Midbrain (tissue), 1 donor: Measurements from ENCODE around the gene PXDC1.
"Not testable (repeated sequence)": the region's sequence is repeated elsewhere in the genome, so short reads cannot be mapped to it uniquely, and the experiment has no call there.

ENCODE experiments used
- DNase-seq: peaks from one replicate; lab custom pipeline; 2025; lab: John Stamatoyannopoulos, UW

The PXDC1 gene

DNA sequence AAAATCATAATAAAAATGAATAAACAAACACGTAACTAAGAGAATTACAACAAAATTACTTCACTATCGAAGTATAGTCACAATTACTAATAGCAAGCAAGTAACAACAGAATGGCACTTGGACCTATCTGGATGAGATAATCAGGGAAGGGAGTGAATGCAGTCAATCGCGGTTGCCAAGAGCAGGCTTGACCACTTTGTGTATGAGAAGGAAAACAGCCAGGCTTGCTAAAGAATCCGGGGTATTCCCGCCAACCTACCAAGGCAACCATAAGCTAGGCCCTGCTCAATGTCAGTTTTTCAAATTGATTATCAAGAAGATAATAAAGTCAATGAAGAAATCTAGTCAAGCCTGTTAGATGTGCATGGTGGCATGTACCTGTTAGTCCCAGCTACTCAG, 39.7 kb downstream of the PXDC1 start:
- no peak for DNase-seq

DNA sequence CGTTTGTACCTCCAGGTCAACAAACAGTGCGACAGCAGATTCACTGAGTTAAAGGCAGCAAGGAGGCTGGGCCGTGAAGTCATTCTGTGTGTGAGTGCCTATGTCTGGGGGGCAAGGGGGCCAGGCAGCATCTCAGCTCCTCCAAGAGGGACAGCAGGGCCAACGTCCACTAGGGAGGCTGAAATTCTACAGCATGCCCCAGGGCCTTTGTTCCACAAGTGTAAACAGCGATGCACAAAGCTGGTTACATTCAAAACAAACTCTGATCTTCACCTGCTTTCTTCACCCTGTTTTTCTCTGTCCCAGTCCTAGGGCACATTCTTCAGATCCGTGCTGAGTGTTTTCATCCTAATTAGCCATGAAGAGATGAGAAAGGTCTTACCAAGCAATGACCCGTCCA, 41.1 kb downstream of the PXDC1 start:
- no peak for DNase-seq

DNA sequence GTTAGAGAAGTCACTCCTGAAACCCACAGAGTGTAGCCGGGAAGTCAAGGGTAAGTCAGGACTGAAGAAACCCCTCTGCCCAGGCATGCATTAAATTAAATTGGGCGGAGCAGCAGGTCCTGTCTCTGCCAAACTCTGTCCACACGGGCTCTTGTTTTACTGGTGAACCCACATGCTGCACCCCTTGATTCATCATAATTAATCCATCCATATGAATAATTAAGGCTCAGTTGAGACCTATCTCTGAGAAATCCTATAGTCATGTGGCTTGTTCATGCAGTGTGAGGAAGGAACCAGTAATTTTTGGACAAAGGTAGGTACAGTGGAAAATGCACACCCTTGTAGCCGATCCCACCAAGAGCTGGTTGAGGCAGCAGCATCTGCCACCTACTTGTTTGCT, 43.0 kb downstream of the PXDC1 start:
- DNase-seq = no peak

DNA sequence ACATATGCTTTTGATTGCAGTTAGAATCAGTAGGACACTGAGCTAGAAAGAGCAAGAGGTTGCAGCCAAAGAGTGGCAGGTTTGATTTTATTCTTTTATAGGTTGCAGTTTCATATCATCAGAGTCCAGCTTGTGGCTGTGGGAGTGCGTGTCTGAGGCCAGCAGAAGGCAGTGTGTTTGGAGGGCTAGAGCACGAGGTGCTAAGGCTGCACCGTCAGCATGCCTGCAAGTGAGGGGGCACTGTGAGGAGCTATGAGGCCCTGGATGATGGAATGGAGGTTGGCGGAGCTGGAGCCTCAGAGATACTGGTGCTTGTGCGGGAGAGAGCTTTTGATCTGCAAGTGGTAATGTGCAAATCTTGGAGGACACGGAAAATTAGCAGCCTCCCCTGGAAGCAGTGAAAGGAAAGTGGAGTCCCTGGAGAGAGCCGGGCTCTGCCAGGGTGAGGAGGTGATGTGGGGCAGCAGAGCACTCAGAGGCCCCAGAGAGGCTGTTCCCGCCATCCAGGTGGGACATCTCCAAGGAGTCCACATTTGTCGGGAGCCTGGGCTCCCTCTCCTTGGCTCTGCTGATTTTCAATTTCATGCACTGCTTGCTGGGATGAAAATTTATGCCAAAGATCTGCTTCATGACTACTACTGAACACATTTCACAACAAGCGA, 43.6 kb downstream of the PXDC1 start:
- no peak for DNase-seq

DNA sequence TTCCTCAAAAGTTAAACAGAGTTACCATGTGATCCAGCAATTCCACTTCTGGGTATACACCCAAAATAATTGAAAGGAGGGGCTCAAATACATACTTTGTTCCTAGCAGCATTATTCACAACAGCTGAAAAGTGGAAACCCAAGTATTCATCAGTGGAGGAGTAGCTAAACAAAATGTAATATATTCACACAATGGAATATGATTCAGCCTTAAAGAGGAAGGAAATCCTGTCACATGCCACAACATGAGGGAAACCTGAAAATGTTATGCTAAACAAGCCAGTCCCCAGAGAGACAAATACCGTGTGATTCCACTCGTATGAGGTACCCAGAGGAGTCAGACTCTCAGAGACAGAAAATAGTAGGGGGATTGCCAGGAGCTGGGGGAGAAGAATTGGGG, 44.5 kb downstream of the PXDC1 start:
- no peak for DNase-seq

DNA sequence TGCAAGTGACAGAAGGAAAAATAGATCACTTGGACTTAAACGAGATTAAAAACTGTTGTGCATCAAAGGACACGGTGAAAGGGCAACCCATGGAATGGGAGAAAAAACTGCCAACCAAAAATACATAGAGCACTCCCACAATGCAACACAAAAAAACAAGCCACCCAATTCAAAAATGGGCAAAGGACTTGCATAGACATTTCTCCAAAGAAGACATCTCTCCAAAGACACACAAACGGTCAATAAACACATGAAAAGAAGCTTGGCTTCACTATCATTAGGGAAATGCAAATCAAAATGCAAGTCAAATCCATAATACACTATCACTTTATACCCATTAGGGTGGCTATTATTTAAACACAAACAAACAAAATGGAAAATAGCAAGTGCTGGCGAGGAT, 45.0 kb downstream of the PXDC1 start:
- DNase-seq = no peak

DNA sequence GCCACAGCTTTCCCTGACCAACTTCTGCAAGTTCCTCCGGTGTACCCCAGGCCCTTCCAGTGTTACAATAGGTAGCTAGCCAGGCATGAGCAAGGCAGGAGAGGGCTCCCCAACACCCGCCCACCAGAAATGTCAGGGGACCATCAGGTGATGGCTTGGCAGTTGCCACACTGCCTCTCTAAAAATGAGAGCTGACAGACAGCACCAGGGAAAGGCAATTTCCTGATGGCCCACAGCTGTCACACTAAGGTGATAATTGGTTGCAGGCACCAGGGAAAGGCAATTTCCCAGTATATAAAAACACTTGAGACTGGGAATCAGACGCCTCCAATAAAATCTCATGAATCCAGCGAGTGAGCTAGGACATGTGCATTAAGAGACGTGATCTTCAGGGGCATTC, 49.9 kb downstream of the PXDC1 start:
- DNase-seq = no peak

DNA sequence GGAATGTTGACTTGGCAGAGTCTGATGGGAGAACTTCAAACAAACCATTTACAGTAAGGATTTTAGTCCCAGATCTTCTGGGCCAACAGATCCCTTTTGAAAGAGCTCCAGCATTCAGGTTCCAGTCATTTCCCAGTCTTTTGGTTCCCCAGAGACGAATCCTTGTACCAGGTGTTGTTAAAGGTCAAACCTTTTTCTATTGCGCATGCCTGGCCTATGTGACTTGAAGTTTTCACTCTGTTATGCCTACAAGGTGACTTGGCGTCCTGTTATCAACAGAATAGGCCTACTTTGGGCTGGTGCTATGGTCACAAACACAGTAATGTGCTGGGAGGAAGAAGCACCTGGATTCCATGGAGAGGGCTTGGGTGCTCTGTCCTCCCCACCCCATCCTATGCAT, 52.3 kb downstream of the PXDC1 start:
- no peak for DNase-seq

DNA sequence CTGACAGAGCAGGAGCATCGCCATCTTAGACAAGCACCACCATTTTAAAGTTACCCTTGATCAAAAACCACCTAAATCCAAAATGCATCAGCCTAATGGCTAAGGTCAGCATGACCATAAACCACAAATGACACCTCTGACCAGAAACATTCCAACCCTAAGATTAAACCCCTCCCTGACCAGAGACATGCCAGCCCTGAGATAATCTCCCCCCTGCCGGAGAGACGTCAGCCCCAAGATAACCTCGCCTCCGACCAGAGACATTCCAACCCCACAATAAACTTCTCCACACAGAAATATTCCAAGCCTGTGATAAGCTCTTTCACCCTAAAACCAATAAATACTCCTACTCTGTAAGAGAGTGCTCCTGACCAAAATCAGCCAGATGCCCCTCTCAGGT, 53.5 kb downstream of the PXDC1 start:
- DNase-seq = no peak

DNA sequence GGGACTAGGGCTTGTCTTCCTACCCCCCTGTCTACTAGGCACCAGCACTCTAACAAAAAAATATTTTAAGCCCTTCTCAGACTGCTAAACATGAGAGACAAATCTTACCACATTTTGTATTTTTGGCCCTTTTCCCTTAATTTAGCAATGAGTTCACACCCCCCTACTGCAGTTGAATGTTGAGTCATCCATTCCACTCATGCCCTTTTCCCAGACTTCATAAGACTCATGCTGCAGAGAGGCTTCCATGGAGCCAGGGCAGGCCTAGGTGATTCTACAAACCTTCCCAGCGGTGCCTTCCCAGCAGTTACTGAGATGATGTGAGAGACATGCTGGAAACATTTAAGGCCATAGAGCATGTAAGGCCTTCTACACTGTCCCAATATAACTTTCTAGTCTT, 53.9 kb downstream of the PXDC1 start:
- DNase-seq = no peak

DNA sequence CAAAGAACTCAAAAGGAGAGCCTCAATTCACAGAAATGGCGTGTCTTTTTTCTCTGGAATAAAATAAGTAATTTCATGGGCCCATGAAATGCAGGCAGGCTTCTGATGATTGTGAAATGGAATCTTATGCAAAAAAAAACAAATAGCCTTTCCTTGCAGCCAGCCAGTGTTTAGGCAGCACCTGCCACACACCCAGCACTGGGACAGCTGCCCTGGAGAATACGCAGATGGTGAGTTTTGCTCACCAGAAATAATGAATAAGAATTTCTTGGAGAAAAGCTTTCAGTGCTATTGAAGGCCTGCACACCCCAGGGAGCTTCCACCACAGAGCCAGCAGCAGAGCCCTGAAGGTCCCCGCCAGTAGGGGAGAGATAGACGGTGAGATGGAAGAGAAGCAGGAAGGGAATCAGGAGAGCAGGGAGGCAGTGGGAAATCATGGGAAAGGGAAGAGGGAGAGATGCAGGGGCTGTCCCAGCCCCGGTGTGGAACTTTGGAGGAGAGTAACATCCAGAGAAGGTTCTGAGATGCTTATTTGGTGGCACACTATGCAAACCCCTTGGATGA, 54.9 kb downstream of the PXDC1 start:
- no peak for DNase-seq

DNA sequence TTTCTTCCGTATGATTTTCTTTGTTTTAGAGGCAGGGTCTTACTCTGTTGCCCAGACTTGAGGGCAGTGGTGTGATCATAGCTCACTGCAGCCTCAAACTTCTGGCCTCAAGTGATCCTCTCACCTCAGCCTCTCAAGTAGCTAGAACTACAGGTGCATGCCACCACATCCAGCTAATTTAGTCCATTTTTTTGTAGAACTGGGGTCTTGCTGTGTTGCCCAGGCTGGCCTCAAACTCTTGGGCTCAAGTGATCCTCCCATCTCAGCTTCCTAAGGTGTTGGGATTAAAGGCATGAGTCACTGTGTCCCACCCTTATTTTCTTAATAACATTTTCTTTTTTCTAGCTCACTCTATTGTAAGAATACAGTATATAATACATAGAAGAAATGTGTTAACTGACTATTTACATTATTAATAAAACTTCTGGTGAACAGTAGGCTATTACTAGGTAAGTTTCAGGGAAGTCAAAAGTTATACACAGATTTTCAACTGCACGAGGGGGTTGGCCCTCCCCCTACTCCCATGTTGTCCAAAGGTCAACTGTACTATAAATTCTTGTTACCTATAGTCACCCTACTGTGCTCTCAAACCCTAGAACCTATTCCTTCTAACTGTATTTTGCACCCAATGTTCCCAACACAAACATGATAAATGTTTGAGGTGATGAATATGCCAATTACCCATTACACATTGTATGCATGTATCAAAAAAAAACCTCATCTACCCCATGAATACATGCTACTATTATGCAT, 56.3 kb downstream of the PXDC1 start:
- no peak for DNase-seq

DNA sequence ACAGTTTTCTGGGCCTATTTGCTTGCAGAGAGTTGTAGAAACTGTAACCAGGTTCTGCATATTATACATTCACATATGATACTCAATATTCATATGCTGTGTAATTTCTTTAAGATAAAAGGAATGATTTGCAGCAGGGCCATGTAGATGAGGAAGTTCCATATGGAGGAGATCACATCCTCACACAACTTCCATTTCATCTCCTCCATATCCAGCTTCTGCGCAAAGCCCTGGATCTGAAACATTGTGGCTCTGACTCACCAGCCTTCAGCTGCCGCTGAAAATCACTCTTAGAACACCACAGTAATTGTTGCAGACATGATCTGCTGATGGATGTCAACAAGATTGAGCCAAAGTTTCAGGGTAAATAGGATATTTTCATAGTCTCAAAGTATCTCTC, 57.7 kb downstream of the PXDC1 start:
- DNase-seq = no peak

DNA sequence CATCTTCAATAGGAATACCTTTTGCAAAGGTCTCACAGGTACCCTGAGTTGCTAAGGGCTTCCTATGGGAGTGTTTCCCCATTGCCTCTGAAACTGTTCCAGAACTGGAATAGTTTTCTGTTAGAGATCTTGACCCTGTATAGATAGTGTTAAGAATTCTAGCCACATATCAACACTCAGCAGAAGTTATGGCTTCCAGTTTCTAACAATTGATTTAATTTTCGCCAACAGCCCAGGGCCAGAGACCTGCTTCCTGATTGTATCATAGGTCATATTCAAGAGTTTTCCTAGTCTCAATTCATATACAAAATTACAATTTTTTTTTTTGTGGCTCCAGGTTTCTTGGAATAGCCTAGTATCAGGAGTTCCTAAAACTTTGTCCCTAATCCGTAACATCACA, 61.0 kb downstream of the PXDC1 start:
- no peak for DNase-seq

DNA sequence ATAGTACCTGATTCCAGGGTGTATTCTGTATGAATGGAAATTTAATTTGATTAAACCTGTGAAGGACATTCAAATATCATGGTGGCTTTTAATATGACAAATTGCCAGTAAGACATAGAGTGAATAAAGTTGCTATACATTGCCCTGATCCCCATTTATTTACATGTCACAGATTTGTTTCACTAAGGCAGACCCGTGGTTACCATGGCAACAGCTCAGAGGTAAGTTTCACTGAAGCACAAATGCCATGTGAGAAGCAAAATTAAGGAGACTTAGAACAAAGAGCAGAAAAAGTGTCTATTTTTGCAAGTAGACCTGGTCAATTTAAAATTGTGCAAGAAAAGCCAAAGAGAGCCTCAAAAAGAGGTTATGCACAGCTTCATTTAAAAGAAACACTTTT, 63.7 kb downstream of the PXDC1 start:
- DNase-seq = no peak

DNA sequence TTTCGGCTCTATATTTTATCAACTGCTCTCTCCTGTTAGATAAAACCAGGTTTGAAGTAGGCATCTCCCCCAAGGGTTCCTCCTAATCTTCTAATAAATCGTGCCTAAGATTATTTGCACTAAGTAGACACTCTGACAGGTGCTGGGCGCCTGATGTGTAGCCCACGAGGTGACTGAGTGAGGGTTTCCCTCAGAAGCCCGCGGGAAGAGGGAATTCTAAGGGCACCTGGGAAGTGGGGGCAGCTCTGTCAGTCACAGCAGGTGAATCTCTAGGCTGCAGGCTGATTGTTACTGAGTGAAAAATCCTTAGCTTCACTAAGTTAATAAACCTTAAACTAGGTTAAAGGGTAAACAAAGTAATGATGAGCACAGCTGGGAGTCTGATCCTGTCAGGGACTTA, 68.2 kb downstream of the PXDC1 start:
- DNase-seq = no peak

DNA sequence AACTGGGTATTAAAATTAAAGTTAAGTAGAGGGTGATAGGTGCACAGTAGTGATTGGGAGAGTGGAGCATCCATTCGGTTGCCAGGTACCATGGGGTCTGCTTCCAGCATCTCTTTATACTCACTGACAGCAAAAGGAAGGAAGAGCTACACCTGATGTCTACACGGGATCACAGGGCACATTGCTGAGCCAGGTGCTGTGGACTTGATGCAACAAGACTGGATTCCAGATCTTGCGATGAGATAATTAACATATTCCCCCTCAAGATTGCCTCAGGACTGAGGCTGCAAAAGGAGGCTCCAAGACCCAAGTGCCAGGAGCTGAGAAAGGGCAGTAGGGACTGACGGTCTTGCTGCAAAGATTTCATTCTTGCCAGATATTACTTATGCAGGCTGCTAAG, 72.6 kb downstream of the PXDC1 start:
- DNase-seq = no peak

DNA sequence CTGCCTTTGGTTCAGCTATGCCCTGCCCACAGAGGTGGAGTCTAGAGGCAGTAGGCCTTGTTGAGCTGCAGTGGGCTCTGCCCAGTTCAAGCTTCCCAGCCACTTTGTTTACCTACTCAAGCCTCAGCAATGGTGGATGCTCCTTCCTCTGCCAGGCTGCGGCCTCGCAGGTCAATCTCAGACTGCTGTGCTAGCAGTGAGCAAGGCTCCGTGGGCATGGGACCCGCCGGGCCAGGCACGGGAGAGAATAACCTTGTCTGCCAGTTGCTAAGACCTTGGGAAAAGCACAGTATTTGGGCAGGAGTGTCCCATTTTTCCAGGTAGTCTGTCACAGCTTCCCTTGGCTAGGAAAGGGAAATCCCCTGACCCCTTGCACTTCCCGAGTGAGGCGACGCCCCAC, 73.8 kb downstream of the PXDC1 start:
- DNase-seq = not testable (repeated sequence)

DNA sequence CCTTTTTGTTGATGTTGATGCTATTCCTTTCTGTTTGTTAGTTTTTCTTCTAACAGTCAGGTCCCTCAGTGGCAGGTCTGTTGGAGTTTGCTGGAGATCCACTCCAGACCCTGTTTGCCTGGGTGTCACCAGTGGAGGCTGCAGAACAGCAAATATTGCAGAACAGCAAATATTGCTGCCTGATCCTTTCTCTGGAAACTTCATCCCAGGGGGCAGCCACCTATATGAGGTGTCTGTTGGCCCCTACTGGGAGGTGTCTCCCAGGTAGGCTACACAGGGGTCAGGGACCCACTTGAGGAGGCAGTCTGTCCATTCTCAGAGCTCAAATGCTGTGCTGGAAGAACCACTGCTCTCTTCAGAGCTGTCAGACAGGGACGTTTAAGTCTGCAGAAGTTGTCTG, 74.2 kb downstream of the PXDC1 start:
- DNase-seq = not testable (repeated sequence)
